WTC11 (cell line): ENCODE data around the gene SFT2D1. TPM values are rescaled to one million over a fixed set of nuclear protein-coding genes. Genes with fewer than 3 reads are reported as not detected.

ENCODE experiments used
- ATAC-seq: fragments of 200-7000 bp; cut with Tn5 transposase; 2 replicates; pipeline ENCODE4 v1.10.0; 2021; ENCODE audit warnings: mild to moderate bottlenecking, moderate library complexity
- CTCF ChIA-PET: fragments of 300-600 bp; sonication (Branson Sonifier 250); formaldehyde crosslinking; loops from one replicate; lab custom pipeline; 2021; ENCODE audit warnings: antibody characterized with exemption; lab: Charles Lee
- POLR2A ChIA-PET: fragments of 350-600 bp; sonication (Branson Sonifier 250); formaldehyde crosslinking; loops from one replicate; lab custom pipeline; 2021; ENCODE audit warnings: antibody characterized with exemption; lab: Charles Lee
- DNase-seq: peaks from one replicate; pipeline ENCODE4 v3.0.0; 2021; ENCODE audit warnings: low spot score
- H3K27ac Mint-ChIP-seq: 2 replicates; pipeline ENCODE4 v1.8.0; 2021; ENCODE audit warnings: mixed read lengths
- H3K27me3 Mint-ChIP-seq: 2 replicates; pipeline ENCODE4 v1.8.0; 2021; ENCODE audit warnings: low read depth, mild to moderate bottlenecking, moderate library complexity, mixed read lengths
- H3K36me3 Mint-ChIP-seq: 2 replicates; pipeline ENCODE4 v1.8.0; 2021; ENCODE audit warnings: mixed read lengths
- H3K4me1 Mint-ChIP-seq: 2 replicates; pipeline ENCODE4 v1.8.0; 2022; ENCODE audit warnings: mixed read lengths
- H3K4me3 Mint-ChIP-seq: 2 replicates; pipeline ENCODE4 v1.8.0; 2021; ENCODE audit warnings: mild to moderate bottlenecking, moderate library complexity, mixed read lengths
- H3K9me3 Mint-ChIP-seq: 2 replicates; pipeline ENCODE4 v1.8.0; 2021; ENCODE audit warnings: mixed read lengths
- CBFB ChIP-seq: sonication (generic); formaldehyde crosslinking; IDR thresholded peaks from 2 replicates; pipeline ENCODE4 v1.8.1; 2022; ENCODE audit warnings: mild to moderate bottlenecking, low read depth, missing genetic modification reagents
- CREM ChIP-seq: sonication (generic); formaldehyde crosslinking; IDR thresholded peaks from 2 replicates; pipeline ENCODE4 v1.8.1; 2022; ENCODE audit warnings: mild to moderate bottlenecking, missing genetic modification reagents, moderate library complexity
- EMX1 ChIP-seq: fragments of 250-450 bp; sonication (Bioruptor Pico); IDR thresholded peaks from 2 replicates; pipeline ENCODE4 v1.8.0; 2021; ENCODE audit warnings: mild to moderate bottlenecking
- ETV6 ChIP-seq: sonication (generic); formaldehyde crosslinking; IDR thresholded peaks from 2 replicates; pipeline ENCODE4 v1.8.1; 2022; ENCODE audit warnings: mild to moderate bottlenecking, missing genetic modification reagents
- HMGA2 ChIP-seq: fragments of 250-450 bp; sonication (Bioruptor Pico); IDR thresholded peaks from 2 replicates; pipeline ENCODE4 v1.4.0; 2021; ENCODE audit warnings: mild to moderate bottlenecking, moderate library complexity
- JAZF1 ChIP-seq: fragments of 250-450 bp; sonication (Bioruptor Pico); IDR thresholded peaks from 2 replicates; pipeline ENCODE4 v1.9.0; 2021; ENCODE audit warnings: moderate library complexity, mild to moderate bottlenecking, inconsistent platforms
- MYBL2 ChIP-seq: sonication (generic); formaldehyde crosslinking; IDR thresholded peaks from 2 replicates; pipeline ENCODE4 v1.8.1; 2023; ENCODE audit warnings: mild to moderate bottlenecking, moderate library complexity, missing genetic modification reagents
- NR1H2 ChIP-seq: sonication (generic); formaldehyde crosslinking; IDR thresholded peaks from 2 replicates; pipeline ENCODE4 v1.9.0; 2021; ENCODE audit warnings: mild to moderate bottlenecking, moderate library complexity, missing genetic modification reagents
- SOX15 ChIP-seq: fragments of 250-450 bp; sonication (Bioruptor Pico); IDR thresholded peaks from 2 replicates; pipeline ENCODE4 v1.9.0; 2021; ENCODE audit warnings: mild to moderate bottlenecking
- TCF7 ChIP-seq: sonication (generic); formaldehyde crosslinking; IDR thresholded peaks from 2 replicates; pipeline ENCODE4 v1.8.0; 2022; ENCODE audit warnings: mild to moderate bottlenecking, low read depth, missing genetic modification reagents, moderate library complexity
- TP53 ChIP-seq: sonication (generic); formaldehyde crosslinking; IDR thresholded peaks from 2 replicates; pipeline ENCODE4 v1.8.1; 2023; ENCODE audit warnings: mild to moderate bottlenecking, missing genetic modification reagents
- ZNF396 ChIP-seq: fragments of 250-450 bp; sonication (Bioruptor Pico); IDR thresholded peaks from 2 replicates; pipeline ENCODE4 v1.8.0; 2021; ENCODE audit warnings: mild to moderate bottlenecking, moderate library complexity, borderline replicate concordance
- ZNF423 ChIP-seq: fragments of 250-450 bp; sonication (Bioruptor Pico); IDR thresholded peaks from 2 replicates; pipeline ENCODE4 v2.1.2; 2022; ENCODE audit warnings: mild to moderate bottlenecking, moderate library complexity
- total RNA-seq: library from RNA; stranded (reverse); gene quantifications from 3 replicates; pipeline ENCODE4 v1.2.3, GENCODE V29; 2021
- TF ChIP-seq, protein P1 (sequence below): sonication (generic); formaldehyde crosslinking; IDR thresholded peaks from 2 replicates; pipeline ENCODE4 v1.8.1; 2023; ENCODE audit warnings: mild to moderate bottlenecking, missing genetic modification reagents
- TF ChIP-seq, protein P2 (sequence below): sonication (generic); formaldehyde crosslinking; IDR thresholded peaks from 2 replicates; pipeline ENCODE4 v1.8.1; 2022; ENCODE audit warnings: mild to moderate bottlenecking, missing genetic modification reagents, moderate library complexity, borderline replicate concordance
- TF ChIP-seq, protein P3 (sequence below): fragments of 250-450 bp; sonication (Bioruptor Pico); IDR thresholded peaks from 2 replicates; pipeline ENCODE4 v1.9.0; 2021; ENCODE audit warnings: mild to moderate bottlenecking
- TF ChIP-seq, protein P4 (sequence below): sonication (generic); formaldehyde crosslinking; IDR thresholded peaks from 2 replicates; pipeline ENCODE4 v1.8.0; 2023; ENCODE audit warnings: missing genetic modification reagents
- TF ChIP-seq, protein P5 (sequence below): sonication (generic); formaldehyde crosslinking; IDR thresholded peaks from 2 replicates; pipeline ENCODE4 v1.8.1; 2022; ENCODE audit warnings: missing genetic modification reagents, borderline replicate concordance
- TF ChIP-seq, protein P6 (sequence below): fragments of 250-450 bp; sonication (Bioruptor Pico); IDR thresholded peaks from 2 replicates; pipeline ENCODE4 v1.8.0; 2021; ENCODE audit warnings: mild to moderate bottlenecking
- TF ChIP-seq, protein P7 (sequence below): sonication (generic); formaldehyde crosslinking; conservative IDR thresholded peaks from 2 replicates; pipeline ENCODE4 v1.8.1; 2022; ENCODE audit warnings: mild to moderate bottlenecking, missing genetic modification reagents
- TF ChIP-seq, protein P8 (sequence below): fragments of 250-450 bp; sonication (Bioruptor Pico); IDR thresholded peaks from 2 replicates; pipeline ENCODE4 v2.1.2; 2022; ENCODE audit warnings: mild to moderate bottlenecking, moderate library complexity

The SFT2D1 gene
- total RNA-seq, 1 experiment from 2014 or later = 53.1 TPM

DNA sequence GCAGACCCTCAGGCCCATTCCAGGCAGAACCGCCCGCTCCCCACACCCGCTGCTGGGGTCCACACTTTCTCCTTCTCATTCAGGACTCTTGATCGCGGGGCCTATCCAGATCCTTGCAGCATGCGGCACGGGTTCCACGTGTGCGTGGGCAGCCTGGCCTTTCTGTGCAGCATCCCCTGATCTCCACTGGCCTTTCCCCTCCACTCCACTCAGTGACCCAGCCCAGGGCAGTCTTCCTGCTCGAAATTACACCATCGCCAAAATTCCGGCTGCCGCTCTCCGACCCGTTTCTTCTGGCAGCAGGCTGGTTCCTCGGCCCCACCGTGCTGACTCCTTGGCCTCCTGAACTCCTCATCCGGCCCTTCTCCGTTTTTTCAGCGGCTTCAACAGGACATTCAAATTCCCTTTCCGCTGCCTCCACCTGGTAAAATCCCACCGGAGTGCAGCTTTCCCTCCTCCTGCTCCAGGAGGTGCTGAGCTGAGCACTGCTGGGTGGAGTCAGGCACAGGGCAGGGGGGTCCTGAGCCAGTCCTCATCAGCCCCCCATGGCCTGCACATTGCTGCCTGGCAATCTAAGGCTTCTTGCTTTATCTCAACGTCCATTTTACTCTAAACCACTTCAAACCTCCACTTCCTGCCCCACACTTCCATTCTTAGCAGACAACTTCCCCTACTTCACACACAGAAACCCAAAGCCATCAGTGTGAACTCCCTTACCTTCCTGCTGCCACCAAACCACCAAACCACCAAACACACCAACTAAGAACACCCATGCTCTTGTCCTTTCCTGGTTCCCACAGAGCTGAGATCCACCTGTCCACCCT is 9.0 kb downstream of the SFT2D1 start:
- no peak for ATAC-seq
- H3K4me3 Mint-ChIP-seq = no peak overlapping the region
- H3K27ac Mint-ChIP-seq = peak overlapping the region; percentile 51
- H3K9me3 Mint-ChIP-seq = no peaks in the 10 kb centered on the region
- CTCF ChIA-PET = interaction anchor here (1.0 to 1.2 kb wide), 2 partner anchors 48 to 67 kb away, joined by 3 to 4 read pairs; no protein-coding TSS in a partner anchor
- peaks cover 47% of the 10 kb centered on the region for H3K4me1 Mint-ChIP-seq
- DNase-seq = no peak
- POLR2A ChIA-PET = no interaction called here
- H3K36me3 Mint-ChIP-seq = peaks cover 27% of the 10 kb centered on the region
- no peaks in the 10 kb centered on the region for H3K27me3 Mint-ChIP-seq
- TF ChIP-seq, protein P1, sequence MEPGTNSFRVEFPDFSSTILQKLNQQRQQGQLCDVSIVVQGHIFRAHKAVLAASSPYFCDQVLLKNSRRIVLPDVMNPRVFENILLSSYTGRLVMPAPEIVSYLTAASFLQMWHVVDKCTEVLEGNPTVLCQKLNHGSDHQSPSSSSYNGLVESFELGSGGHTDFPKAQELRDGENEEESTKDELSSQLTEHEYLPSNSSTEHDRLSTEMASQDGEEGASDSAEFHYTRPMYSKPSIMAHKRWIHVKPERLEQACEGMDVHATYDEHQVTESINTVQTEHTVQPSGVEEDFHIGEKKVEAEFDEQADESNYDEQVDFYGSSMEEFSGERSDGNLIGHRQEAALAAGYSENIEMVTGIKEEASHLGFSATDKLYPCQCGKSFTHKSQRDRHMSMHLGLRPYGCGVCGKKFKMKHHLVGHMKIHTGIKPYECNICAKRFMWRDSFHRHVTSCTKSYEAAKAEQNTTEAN = no peak
- TF ChIP-seq SOX15 (CRISPR knock-in tag) (no peak), TP53 (CRISPR knock-in tag) (no peak), JAZF1 (no peak)

DNA sequence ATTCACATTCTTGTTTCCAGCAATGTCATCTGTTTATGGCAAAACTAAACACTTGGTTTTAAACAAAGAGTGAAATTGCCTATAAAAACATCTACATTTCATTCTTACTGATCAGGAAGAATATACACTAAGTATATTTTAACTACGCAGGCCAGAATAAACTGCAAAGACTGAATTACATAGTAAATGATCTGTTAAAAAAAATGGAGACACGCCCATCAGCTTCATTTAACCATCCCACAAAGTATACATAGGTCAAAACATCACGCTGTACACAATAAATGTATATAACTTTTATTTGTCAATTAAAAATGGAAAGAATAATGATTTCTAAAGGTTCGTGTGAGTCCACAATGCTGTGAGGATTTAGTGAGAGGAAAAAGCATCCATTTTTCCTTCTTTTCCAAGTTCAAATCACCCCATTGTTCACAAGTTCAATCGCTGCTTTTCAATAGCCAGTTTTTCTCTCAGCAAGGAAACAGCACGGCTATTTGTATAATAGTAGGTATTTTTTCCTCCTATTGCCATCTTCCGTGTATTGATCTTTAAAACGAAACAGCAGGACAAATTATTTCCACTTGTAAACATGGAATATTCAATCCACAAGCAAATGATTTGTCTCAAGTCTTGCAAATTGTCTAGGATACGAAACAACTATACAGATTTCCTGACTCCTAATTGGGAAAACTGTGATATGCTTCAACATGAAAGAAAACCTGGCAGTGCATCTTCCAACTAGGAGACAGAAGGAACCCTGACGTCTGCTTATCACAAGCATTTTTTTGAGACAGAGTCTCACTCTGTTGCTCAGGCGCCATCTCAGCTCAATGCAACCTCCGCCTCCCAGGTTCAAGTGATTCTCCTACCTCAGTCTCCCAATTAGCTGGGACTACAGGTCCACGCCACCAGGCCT is 10.6 kb downstream of the SFT2D1 start:
- DNase-seq (no peak), ATAC-seq (no peak)
- Mint-ChIP-seq H3K27me3 (no peaks in the 10 kb centered on the region), H3K36me3 (peaks cover 25% of the 10 kb centered on the region), H3K4me3 (no peak overlapping the region), H3K4me1 (peaks cover 47% of the 10 kb centered on the region), H3K27ac (peak overlapping the region; percentile 51), H3K9me3 (no peaks in the 10 kb centered on the region)
- ChIA-PET POLR2A (interaction anchor here (0.9 kb wide), 1 partner anchor 50 kb away, joined by 3 read pairs; no protein-coding TSS in a partner anchor), CTCF (no interaction called here)
- TF ChIP-seq HMGA2 (CRISPR knock-in tag) = no peak
- TF ChIP-seq MYBL2 (CRISPR knock-in tag) = no peak
- TF ChIP-seq, protein P2, sequence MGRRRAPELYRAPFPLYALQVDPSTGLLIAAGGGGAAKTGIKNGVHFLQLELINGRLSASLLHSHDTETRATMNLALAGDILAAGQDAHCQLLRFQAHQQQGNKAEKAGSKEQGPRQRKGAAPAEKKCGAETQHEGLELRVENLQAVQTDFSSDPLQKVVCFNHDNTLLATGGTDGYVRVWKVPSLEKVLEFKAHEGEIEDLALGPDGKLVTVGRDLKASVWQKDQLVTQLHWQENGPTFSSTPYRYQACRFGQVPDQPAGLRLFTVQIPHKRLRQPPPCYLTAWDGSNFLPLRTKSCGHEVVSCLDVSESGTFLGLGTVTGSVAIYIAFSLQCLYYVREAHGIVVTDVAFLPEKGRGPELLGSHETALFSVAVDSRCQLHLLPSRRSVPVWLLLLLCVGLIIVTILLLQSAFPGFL (CRISPR knock-in tag) = no peak
- TF ChIP-seq CREM (CRISPR knock-in tag) = no peak
- TF ChIP-seq, protein P3, sequence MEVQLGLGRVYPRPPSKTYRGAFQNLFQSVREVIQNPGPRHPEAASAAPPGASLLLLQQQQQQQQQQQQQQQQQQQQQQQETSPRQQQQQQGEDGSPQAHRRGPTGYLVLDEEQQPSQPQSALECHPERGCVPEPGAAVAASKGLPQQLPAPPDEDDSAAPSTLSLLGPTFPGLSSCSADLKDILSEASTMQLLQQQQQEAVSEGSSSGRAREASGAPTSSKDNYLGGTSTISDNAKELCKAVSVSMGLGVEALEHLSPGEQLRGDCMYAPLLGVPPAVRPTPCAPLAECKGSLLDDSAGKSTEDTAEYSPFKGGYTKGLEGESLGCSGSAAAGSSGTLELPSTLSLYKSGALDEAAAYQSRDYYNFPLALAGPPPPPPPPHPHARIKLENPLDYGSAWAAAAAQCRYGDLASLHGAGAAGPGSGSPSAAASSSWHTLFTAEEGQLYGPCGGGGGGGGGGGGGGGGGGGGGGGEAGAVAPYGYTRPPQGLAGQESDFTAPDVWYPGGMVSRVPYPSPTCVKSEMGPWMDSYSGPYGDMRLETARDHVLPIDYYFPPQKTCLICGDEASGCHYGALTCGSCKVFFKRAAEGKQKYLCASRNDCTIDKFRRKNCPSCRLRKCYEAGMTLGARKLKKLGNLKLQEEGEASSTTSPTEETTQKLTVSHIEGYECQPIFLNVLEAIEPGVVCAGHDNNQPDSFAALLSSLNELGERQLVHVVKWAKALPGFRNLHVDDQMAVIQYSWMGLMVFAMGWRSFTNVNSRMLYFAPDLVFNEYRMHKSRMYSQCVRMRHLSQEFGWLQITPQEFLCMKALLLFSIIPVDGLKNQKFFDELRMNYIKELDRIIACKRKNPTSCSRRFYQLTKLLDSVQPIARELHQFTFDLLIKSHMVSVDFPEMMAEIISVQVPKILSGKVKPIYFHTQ = no peak
- TF ChIP-seq, protein P4, sequence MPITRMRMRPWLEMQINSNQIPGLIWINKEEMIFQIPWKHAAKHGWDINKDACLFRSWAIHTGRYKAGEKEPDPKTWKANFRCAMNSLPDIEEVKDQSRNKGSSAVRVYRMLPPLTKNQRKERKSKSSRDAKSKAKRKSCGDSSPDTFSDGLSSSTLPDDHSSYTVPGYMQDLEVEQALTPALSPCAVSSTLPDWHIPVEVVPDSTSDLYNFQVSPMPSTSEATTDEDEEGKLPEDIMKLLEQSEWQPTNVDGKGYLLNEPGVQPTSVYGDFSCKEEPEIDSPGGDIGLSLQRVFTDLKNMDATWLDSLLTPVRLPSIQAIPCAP = no peak
- no peak for TF ChIP-seq CBFB (CRISPR knock-in tag)
- no peak for TF ChIP-seq EMX1 (CRISPR knock-in tag)
- TF ChIP-seq, protein P5, sequence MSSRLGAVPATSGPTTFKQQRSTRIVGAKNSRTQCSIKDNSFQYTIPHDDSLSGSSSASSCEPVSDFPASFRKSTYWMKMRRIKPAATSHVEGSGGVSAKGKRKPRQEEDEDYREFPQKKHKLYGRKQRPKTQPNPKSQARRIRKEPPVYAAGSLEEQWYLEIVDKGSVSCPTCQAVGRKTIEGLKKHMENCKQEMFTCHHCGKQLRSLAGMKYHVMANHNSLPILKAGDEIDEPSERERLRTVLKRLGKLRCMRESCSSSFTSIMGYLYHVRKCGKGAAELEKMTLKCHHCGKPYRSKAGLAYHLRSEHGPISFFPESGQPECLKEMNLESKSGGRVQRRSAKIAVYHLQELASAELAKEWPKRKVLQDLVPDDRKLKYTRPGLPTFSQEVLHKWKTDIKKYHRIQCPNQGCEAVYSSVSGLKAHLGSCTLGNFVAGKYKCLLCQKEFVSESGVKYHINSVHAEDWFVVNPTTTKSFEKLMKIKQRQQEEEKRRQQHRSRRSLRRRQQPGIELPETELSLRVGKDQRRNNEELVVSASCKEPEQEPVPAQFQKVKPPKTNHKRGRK (CRISPR knock-in tag) = no peak
- TF ChIP-seq, protein P6, sequence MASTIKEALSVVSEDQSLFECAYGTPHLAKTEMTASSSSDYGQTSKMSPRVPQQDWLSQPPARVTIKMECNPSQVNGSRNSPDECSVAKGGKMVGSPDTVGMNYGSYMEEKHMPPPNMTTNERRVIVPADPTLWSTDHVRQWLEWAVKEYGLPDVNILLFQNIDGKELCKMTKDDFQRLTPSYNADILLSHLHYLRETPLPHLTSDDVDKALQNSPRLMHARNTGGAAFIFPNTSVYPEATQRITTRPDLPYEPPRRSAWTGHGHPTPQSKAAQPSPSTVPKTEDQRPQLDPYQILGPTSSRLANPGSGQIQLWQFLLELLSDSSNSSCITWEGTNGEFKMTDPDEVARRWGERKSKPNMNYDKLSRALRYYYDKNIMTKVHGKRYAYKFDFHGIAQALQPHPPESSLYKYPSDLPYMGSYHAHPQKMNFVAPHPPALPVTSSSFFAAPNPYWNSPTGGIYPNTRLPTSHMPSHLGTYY (CRISPR knock-in tag) = no peak
- TF ChIP-seq, protein P7, sequence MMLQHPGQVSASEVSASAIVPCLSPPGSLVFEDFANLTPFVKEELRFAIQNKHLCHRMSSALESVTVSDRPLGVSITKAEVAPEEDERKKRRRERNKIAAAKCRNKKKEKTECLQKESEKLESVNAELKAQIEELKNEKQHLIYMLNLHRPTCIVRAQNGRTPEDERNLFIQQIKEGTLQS (CRISPR knock-in tag) = no peak
- TF ChIP-seq ZNF423 (CRISPR knock-in tag) = no peak
- no peak for TF ChIP-seq TCF7 (CRISPR knock-in tag)
- no peak for TF ChIP-seq ZNF396 (CRISPR knock-in tag)
- no peak for TF ChIP-seq NR1H2 (CRISPR knock-in tag)
- TF ChIP-seq, protein P8, sequence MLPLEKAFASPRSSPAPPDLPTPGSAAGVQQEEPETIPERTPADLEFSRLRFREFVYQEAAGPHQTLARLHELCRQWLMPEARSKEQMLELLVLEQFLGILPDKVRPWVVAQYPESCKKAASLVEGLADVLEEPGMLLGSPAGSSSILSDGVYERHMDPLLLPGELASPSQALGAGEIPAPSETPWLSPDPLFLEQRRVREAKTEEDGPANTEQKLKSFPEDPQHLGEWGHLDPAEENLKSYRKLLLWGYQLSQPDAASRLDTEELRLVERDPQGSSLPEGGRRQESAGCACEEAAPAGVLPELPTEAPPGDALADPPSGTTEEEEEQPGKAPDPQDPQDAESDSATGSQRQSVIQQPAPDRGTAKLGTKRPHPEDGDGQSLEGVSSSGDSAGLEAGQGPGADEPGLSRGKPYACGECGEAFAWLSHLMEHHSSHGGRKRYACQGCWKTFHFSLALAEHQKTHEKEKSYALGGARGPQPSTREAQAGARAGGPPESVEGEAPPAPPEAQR (CRISPR knock-in tag) = no peak
- no peak for TF ChIP-seq ETV6 (CRISPR knock-in tag)
